HK-2 (cell line): ENCODE data around the gene TBCK.
"Not testable (repeated sequence)": the region's sequence is repeated elsewhere in the genome, so short reads cannot be mapped to it uniquely, and the experiment has no call there.

Source experiments
- DNase-seq: peaks from one replicate; pipeline ENCODE4 v3.0.0-alpha.2; 2018; ENCODE audit not compliant: unreplicated experiment

Gene TBCK

GRCh38 chr4:106231931-106232330 lies 84.1 kb downstream of the TBCK start:
- DNase-seq: no peak

- no peak for DNase-seq
These were observed 93.5 kb downstream of the TBCK start for GRCh38 chr4:106222548-106222947.

- not testable (repeated sequence) for DNase-seq
These were observed 102.7 kb downstream of the TBCK start for GRCh38 chr4:106213291-106213690.

GRCh38 chr4:106210021-106210420 lies 106.0 kb downstream of the TBCK start:
- DNase-seq: no peak

- no peak for DNase-seq
These were observed 107.2 kb downstream of the TBCK start for GRCh38 chr4:106208481-106209460.

- no peak for DNase-seq
These were observed 114.6 kb downstream of the TBCK start for GRCh38 chr4:106201373-106201772.

GRCh38 chr4:106195435-106195950 lies 120.5 kb downstream of the TBCK start:
- DNase-seq: no peak

- no peak for DNase-seq
These were observed 121.2 kb downstream of the TBCK start for GRCh38 chr4:106194801-106195200.

- DNase-seq: no peak
These were observed 123.9 kb downstream of the TBCK start for GRCh38 chr4:106192131-106192530.

- DNase-seq: no peak
These were observed 129.8 kb downstream of the TBCK start for GRCh38 chr4:106186201-106186600.

GRCh38 chr4:106183551-106183950 lies 132.5 kb downstream of the TBCK start:
- DNase-seq: no peak

- DNase-seq: no peak
These were observed 143.1 kb downstream of the TBCK start for GRCh38 chr4:106172861-106173260.

GRCh38 chr4:106165351-106166010 lies 150.5 kb downstream of the TBCK start:
- no peak for DNase-seq

- DNase-seq: no peak
These were observed 153.7 kb downstream of the TBCK start for GRCh38 chr4:106162278-106162677.

- DNase-seq: no peak
These were observed 155.4 kb downstream of the TBCK start for GRCh38 chr4:106160560-106160959.

- no peak for DNase-seq
These were observed 166.1 kb downstream of the TBCK start for GRCh38 chr4:106149911-106150310.

- DNase-seq: no peak
These were observed 167.0 kb downstream of the TBCK start for GRCh38 chr4:106149026-106149425.

- DNase-seq: no peak
These were observed 173.3 kb downstream of the TBCK start for GRCh38 chr4:106142616-106143127.

GRCh38 chr4:106140601-106141000 lies 175.4 kb downstream of the TBCK start:
- DNase-seq: no peak

GRCh38 chr4:106136777-106137331 lies 179.2 kb downstream of the TBCK start:
- DNase-seq: no peak

GRCh38 chr4:106132045-106132444 lies 184.0 kb downstream of the TBCK start:
- DNase-seq: no peak

GRCh38 chr4:106126062-106126461 lies 189.9 kb downstream of the TBCK start:
- DNase-seq: no peak
